ENCODE results near the gene KRT5.
"Not testable (repeated sequence)": the region's sequence is repeated elsewhere in the genome, so short reads cannot be mapped to it uniquely, and the experiment has no call there.

- not testable (repeated sequence) for TF ChIP-seq POLR2A (IDR thresholded peaks at IDR 0.05; ENCODE audit: low read depth, low read length); CTCF (IDR thresholded peaks at IDR 0.05; ENCODE audit: extremely low read depth in 1 of 2, insufficient read depth in 1 of 2, low read depth in 1 of 2, low read length in 2 of 2); EZH2 (IDR thresholded peaks at IDR 0.05; ENCODE audit: borderline replicate concordance, low read depth, low read length, severe bottlenecking); POLR2AphosphoS5 (IDR thresholded peaks at IDR 0.05; ENCODE audit: insufficient read depth, low read depth, low read length); MYC (IDR thresholded peaks at IDR 0.05; ENCODE audit: low read depth, low read length)
Measured at GRCh38 chr12:52500574-52500973, 19.6 kb downstream of the KRT5 start.
